AG09309 (cell line): Measurements from ENCODE around the gene SANBR.

Experiments used
- DNase-seq: peaks from one replicate; pipeline ENCODE4 v3.0.0-alpha.2; 2010; ENCODE audit warnings: low read depth
- H3K4me3 ChIP-seq: 2 replicates; pipeline ENCODE4 v1.5.1; 2011; ENCODE audit warnings: mild to moderate bottlenecking, low read depth, low read length, moderate library complexity; ENCODE audit not compliant: control insufficient read depth
- TF ChIP-seq, protein P1 (sequence below): IDR thresholded peaks from 2 replicates; pipeline ENCODE4 v1.5.1; 2011; ENCODE audit warnings: mild to moderate bottlenecking, low read depth, low read length, inconsistent platforms; ENCODE audit not compliant: insufficient read depth, control insufficient read depth; ENCODE audit errors: missing control alignments

Gene SANBR

DNA sequence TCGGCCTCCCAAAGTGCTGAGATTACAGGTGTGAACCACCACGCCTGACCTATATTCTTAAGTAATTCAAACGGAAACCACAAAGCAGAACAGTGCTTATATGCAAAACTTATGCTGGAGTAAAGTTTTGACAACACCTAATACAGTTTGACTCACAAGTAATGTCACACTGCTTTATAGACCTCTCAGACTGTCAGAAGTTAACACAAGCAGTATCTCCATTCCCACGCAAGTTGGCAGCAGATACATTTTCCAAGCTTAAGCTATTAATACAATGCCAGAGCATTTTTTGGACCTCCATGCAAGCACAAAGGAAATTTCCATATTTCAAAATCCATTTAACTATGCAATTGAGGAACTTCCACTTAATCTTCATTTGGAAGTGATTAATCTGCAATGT, 21.0 kb upstream of the SANBR start:
- DNase-seq: no peak
- no peak overlapping the region for H3K4me3 ChIP-seq
- TF ChIP-seq, protein P1, sequence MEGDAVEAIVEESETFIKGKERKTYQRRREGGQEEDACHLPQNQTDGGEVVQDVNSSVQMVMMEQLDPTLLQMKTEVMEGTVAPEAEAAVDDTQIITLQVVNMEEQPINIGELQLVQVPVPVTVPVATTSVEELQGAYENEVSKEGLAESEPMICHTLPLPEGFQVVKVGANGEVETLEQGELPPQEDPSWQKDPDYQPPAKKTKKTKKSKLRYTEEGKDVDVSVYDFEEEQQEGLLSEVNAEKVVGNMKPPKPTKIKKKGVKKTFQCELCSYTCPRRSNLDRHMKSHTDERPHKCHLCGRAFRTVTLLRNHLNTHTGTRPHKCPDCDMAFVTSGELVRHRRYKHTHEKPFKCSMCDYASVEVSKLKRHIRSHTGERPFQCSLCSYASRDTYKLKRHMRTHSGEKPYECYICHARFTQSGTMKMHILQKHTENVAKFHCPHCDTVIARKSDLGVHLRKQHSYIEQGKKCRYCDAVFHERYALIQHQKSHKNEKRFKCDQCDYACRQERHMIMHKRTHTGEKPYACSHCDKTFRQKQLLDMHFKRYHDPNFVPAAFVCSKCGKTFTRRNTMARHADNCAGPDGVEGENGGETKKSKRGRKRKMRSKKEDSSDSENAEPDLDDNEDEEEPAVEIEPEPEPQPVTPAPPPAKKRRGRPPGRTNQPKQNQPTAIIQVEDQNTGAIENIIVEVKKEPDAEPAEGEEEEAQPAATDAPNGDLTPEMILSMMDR: no peak

DNA sequence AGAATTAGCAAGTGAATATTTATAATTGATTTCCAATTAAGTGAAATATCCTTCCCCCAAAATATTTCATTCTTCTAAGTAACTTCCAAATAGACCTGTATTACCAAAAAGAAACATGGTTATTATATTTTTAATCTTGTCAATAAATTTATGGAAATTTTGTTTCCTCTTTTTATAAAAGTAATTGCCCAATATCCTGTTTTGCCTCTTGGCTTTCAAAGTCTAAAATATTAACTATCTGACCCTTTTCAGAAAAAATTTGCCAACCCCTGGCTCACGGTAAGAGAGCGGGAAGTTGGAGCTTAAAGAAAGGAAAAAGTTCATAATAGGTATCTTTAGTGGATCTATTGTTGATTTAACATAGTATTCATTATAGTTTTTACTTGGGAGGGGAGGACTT, 20.4 kb upstream of the SANBR start:
- DNase-seq: no peak
- TF ChIP-seq, protein P1: no peak

DNA sequence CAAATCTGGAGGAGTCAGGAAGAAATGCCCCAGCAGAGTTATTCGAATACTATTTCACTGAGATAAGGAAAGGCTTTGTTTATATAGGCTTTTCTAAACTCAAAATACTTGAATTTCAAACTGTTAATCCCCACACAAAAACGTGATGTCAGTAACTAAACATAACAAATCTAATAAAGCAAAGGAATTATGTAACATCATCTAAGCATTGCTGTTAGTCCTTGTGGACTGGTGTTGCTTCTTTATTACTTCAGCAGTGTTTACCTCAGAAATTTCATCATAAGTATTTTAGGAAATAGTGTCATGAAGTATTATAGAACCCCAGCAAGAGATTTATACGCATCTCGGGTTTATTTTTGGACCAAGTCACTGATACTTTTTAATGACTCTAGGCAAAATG, 19.7 kb upstream of the SANBR start:
- TF ChIP-seq, protein P1: no peak
- no peak for DNase-seq
- H3K4me3 ChIP-seq: no peak overlapping the region

More for the DNA sequence above, 20.4 kb upstream of the SANBR start:
- no peak overlapping the region for H3K4me3 ChIP-seq

DNA sequence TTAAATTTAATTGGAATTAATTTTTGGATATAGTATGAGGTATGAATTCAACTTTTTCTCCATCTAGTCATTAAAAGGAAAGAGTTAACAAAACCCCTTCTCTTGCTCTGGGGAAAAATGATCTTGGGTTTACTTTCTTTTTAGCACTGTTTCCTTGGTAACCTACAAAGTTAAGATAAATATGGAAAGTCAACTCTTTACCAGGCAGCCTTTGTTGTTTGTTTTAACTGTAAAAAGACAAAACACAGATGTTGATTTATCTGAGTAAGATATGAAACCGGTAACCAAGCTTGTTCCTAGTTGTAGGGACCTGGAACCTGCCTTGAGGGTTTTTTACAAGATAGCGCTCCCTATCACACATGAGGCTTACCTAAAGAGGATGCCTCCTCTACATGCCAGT, 10.1 kb upstream of the SANBR start:
- TF ChIP-seq, protein P1: no peak
- no peak for DNase-seq
- no peak overlapping the region for H3K4me3 ChIP-seq

DNA sequence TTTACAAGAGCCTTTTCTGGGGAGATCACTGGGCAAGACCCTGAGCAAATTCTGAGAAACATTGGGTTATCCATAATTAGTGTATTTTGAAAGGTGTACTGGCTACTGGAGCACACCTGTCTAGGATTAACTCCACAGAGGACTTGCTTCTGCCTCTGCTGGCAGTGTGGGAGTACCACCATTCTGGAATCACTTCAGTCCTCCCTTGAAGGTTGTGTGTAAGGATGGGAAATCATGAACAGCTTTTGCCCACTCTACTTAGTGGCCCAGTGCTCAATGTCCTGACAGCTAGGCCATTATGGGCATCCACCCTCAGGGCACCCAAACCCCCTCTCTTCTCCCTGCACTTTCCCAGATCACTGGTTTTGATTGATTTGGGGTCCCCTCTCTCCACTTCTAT, 8.1 kb upstream of the SANBR start:
- H3K4me3 ChIP-seq: no peak overlapping the region
- TF ChIP-seq, protein P1: no peak
- DNase-seq: no peak

DNA sequence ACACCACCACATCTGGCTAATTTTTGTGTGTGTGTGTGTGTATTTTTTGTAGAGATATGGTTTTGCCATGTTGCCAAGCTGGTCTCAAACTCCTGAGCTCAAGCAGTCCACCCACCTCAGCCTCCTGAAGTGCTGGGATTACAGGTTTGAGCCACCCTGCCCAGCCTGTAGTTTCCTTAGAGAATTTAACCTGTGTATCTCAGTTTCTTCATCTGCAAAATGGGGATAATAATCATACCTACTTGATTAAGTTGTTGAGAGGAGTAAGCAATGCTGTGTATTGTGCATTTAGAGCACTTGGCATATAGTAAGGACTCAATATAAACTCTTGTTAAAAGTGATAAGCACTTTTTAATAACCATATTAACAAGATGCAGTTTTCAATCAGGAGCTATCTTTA, 6.3 kb upstream of the SANBR start:
- H3K4me3 ChIP-seq: no peak overlapping the region
- TF ChIP-seq, protein P1: no peak
- DNase-seq: no peak

DNA sequence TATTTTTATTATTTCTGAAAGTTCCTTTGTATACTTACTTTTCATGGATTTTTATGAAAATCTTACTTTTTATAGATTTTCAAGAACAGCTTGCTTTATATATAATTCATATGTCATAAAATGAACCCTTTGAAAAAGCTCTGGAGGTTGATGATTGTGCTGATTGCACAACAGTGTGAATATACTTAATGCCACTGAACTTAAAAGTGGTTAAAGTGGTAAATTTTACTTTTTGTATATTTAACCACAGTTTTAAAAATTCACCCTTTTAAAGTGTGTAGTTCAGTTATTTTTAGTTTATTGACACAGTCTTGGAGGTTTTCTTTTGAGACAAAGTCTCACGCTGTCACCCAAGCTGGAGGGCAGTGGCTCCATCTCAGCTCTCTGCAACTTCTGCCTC, 8.4 kb downstream of the SANBR start:
- no peak overlapping the region for H3K4me3 ChIP-seq
- DNase-seq: no peak
- TF ChIP-seq, protein P1: no peak
